ENCODE data around the gene ABCC8.
"Not testable (repeated sequence)": the region's sequence is repeated elsewhere in the genome, so short reads cannot be mapped to it uniquely, and the experiment has no call there.

Gene ABCC8

GRCh38 chr11:17428925-17429324, 47.7 kb downstream of the ABCC8 start:
- DNase-seq (ENCODE audit: low read depth, low spot score) = no peak

GRCh38 chr11:17428261-17428660, 48.4 kb downstream of the ABCC8 start:
- DNase-seq (ENCODE audit: low read depth, low spot score) = no peak

- not testable (repeated sequence) for DNase-seq (ENCODE audit: low read depth, low spot score)
These were observed 50.4 kb downstream of the ABCC8 start for GRCh38 chr11:17426233-17426632.

- DNase-seq (ENCODE audit: low read depth, low spot score) = no peak
These were observed 52.9 kb downstream of the ABCC8 start for GRCh38 chr11:17423533-17424310.

- no peak for DNase-seq (ENCODE audit: low read depth, low spot score)
These were observed 54.9 kb downstream of the ABCC8 start for GRCh38 chr11:17421781-17422180.

GRCh38 chr11:17418444-17419081, 58.1 kb downstream of the ABCC8 start:
- DNase-seq (ENCODE audit: low read depth, low spot score) = no peak

GRCh38 chr11:17416492-17416891, 60.2 kb downstream of the ABCC8 start:
- no peak for DNase-seq (ENCODE audit: low read depth, low spot score)

GRCh38 chr11:17415523-17416104, 61.0 kb downstream of the ABCC8 start:
- no peak for DNase-seq (ENCODE audit: low read depth, low spot score)

GRCh38 chr11:17414992-17415391, 61.7 kb downstream of the ABCC8 start:
- DNase-seq (ENCODE audit: low read depth, low spot score) = no peak

GRCh38 chr11:17414317-17414737, 62.3 kb downstream of the ABCC8 start:
- DNase-seq (ENCODE audit: low read depth, low spot score) = no peak

- no peak for DNase-seq (ENCODE audit: low read depth, low spot score)
These were observed 63.0 kb downstream of the ABCC8 start for GRCh38 chr11:17413414-17414316.

GRCh38 chr11:17412488-17413180, 64.0 kb downstream of the ABCC8 start:
- DNase-seq (ENCODE audit: low read depth, low spot score) = no peak

GRCh38 chr11:17411418-17411817, 65.2 kb downstream of the ABCC8 start:
- DNase-seq (ENCODE audit: low read depth, low spot score) = no peak

GRCh38 chr11:17410606-17411379, 65.9 kb downstream of the ABCC8 start:
- DNase-seq (ENCODE audit: low read depth, low spot score) = no peak

- DNase-seq (ENCODE audit: low read depth, low spot score) = no peak
These were observed 68.0 kb downstream of the ABCC8 start for GRCh38 chr11:17408641-17409040.

- no peak for DNase-seq (ENCODE audit: low read depth, low spot score)
These were observed 68.6 kb downstream of the ABCC8 start for GRCh38 chr11:17408026-17408425.

- DNase-seq (ENCODE audit: low read depth, low spot score) = no peak
These were observed 69.1 kb downstream of the ABCC8 start for GRCh38 chr11:17407575-17407974.

- DNase-seq (ENCODE audit: low read depth, low spot score) = no peak
These were observed 69.9 kb downstream of the ABCC8 start for GRCh38 chr11:17406818-17407149.

- DNase-seq (ENCODE audit: low read depth, low spot score) = no peak
These were observed 70.4 kb downstream of the ABCC8 start for GRCh38 chr11:17406082-17406817.

Measured in iPS DF 19.7 (cell line).